Measurements from ENCODE around the gene CDH13.

Gene CDH13

GRCh38 chr16:83623091-83623730 lies 996.4 kb downstream of the CDH13 start:
- no peak for TF ChIP-seq CTCF (IDR thresholded peaks at IDR 0.05; ENCODE audit: control insufficient read depth, extremely low read depth, insufficient read depth)
- no peak overlapping the region for H3K4me3 ChIP-seq (ENCODE audit: low read depth, low read length)
- no peak for DNase-seq (ENCODE audit: low read depth)

GRCh38 chr16:83623892-83624291 lies 997.1 kb downstream of the CDH13 start:
- H3K4me3 ChIP-seq (ENCODE audit: low read depth, low read length): no peak overlapping the region
- no peak for DNase-seq (ENCODE audit: low read depth)

GRCh38 chr16:83624429-83625120 lies 997.8 kb downstream of the CDH13 start:
- no peak for DNase-seq (ENCODE audit: low read depth)
- H3K4me3 ChIP-seq (ENCODE audit: low read depth, low read length): no peak overlapping the region
- no peak for TF ChIP-seq CTCF (IDR thresholded peaks at IDR 0.05; ENCODE audit: control insufficient read depth, extremely low read depth, insufficient read depth)

More at GRCh38 chr16:83623892-83624291, 997.1 kb downstream of the CDH13 start:
- TF ChIP-seq CTCF (IDR thresholded peaks at IDR 0.05; ENCODE audit: control insufficient read depth, extremely low read depth, insufficient read depth): no peak

GRCh38 chr16:83626204-83626603 lies 999.4 kb downstream of the CDH13 start:
- TF ChIP-seq CTCF (IDR thresholded peaks at IDR 0.05; ENCODE audit: control insufficient read depth, extremely low read depth, insufficient read depth): no peak
- no peak overlapping the region for H3K4me3 ChIP-seq (ENCODE audit: low read depth, low read length)
- DNase-seq (ENCODE audit: low read depth): no peak

- no peak for DNase-seq (ENCODE audit: low read depth)
- TF ChIP-seq CTCF (IDR thresholded peaks at IDR 0.05; ENCODE audit: control insufficient read depth, extremely low read depth, insufficient read depth): no peak
- H3K4me3 ChIP-seq (ENCODE audit: low read depth, low read length): no peak overlapping the region
Measured at GRCh38 chr16:83626676-83627075, 999.9 kb downstream of the CDH13 start.

GRCh38 chr16:83627996-83628395 lies 1001.2 kb downstream of the CDH13 start:
- no peak for DNase-seq (ENCODE audit: low read depth)
- TF ChIP-seq CTCF (IDR thresholded peaks at IDR 0.05; ENCODE audit: control insufficient read depth, extremely low read depth, insufficient read depth): no peak
- H3K4me3 ChIP-seq (ENCODE audit: low read depth, low read length): no peak overlapping the region

Data from LNCaP clone FGC (cell line).